IPS-15b (cell line): ENCODE data around the gene C5orf15.

ENCODE experiments used
- H3K27me3 ChIP-seq: one replicate; pipeline ENCODE4 v1.6.1; 2013; ENCODE audit warnings: low read length; ENCODE audit not compliant: control insufficient read depth, insufficient read depth
- H3K36me3 ChIP-seq: one replicate; pipeline ENCODE4 v1.6.1; 2013; ENCODE audit warnings: low read length; ENCODE audit not compliant: control insufficient read depth, insufficient read depth
- H3K4me1 ChIP-seq: one replicate; pipeline ENCODE4 v1.6.1; 2013; ENCODE audit warnings: mild to moderate bottlenecking, low read length; ENCODE audit not compliant: control insufficient read depth, insufficient read depth
- H3K4me3 ChIP-seq: one replicate; pipeline ENCODE4 v1.5.1; 2013; ENCODE audit warnings: low read depth, low read length
- H3K9ac ChIP-seq: one replicate; pipeline ENCODE4 v1.6.1; 2013; ENCODE audit warnings: low read depth, mild to moderate bottlenecking, low read length
- H3K9me3 ChIP-seq: one replicate; pipeline ENCODE4 v1.6.1; 2013; ENCODE audit warnings: mild to moderate bottlenecking, low read length; ENCODE audit not compliant: control insufficient read depth, insufficient read depth

The C5orf15 gene

DNA sequence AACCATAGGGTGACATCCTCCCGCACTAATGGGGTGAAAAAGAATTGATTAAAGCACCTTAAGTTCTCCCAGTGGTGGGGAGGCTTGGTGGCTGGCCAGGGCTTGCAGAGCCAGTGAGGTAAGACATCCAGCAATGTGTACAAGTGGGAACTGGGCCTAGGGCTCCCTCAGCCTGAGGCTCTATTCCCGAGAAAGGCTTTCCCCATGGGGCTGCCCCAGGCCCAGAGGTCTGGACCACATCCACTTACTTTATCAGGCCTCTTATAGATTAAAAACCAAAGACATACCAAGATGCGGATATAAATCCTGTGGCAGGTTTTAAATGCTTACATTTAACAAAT is 35.3 kb downstream of the C5orf15 start:
- Histone ChIP-seq H3K4me1 (no peaks in the 10 kb centered on the region), H3K4me3 (no peak overlapping the region), H3K27me3 (no peaks in the 10 kb centered on the region), H3K9ac (no peak overlapping the region), H3K9me3 (no peaks in the 10 kb centered on the region), H3K36me3 (no peaks in the 10 kb centered on the region)

DNA sequence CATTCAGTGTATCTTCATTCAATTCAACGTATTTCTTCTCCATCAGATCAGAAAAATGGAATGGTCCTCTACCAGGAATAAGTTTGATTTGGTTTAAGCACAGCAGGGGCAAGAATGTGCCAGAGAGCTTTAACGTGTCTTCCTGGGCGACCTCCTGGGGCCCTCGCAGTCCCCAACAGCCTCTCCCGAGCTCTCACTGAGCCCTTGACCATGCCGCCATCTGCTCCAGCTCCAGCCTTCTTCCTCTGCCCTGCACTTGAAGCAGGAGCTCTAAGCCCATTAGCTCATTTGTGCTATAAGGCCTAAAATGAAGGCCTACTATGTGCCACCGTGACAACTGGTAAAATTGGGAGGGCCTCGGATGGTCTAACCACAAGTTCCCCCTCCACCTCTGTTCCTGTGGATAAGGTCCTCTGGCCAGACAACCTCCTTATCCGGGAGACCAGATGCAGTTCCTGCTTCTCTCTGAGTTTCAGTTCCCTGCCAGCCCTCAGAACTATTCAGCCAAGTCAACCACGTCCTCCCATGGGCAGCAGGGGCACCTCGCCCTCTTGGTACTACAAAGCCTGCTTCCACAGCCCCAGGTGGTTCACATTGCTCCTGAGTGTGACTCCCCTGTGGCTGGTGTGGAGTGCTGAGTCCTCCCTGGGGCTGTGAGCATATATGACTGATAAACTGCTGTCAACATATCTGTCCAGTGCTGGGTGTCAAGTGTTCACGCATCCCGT is 35.8 kb downstream of the C5orf15 start:
- Histone ChIP-seq H3K4me3 (no peak overlapping the region), H3K36me3 (no peaks in the 10 kb centered on the region), H3K9me3 (no peaks in the 10 kb centered on the region), H3K27me3 (no peaks in the 10 kb centered on the region), H3K9ac (no peak overlapping the region), H3K4me1 (no peaks in the 10 kb centered on the region)

DNA sequence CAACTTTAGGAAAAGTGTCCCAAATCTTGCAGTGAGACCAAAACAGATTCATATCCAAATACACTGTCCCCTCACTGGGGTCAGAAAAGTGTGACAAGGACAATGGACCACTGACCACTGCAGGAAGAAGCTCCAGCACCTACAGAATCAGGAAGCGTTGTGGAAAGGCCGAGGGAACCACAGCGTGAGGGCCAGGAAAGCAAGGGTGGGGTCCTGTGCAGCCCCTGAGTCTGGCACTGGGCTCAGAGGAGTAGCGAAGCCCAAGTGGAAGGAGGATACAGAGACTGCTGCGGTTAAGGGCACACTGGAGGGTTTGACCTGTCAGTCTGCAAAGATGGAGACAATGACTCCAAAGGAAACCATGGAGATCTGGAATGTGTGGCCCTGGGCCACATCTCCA is 36.9 kb downstream of the C5orf15 start:
- Histone ChIP-seq H3K9me3 (no peaks in the 10 kb centered on the region), H3K36me3 (no peaks in the 10 kb centered on the region), H3K4me1 (no peaks in the 10 kb centered on the region), H3K27me3 (no peaks in the 10 kb centered on the region), H3K4me3 (no peak overlapping the region), H3K9ac (no peak overlapping the region)

DNA sequence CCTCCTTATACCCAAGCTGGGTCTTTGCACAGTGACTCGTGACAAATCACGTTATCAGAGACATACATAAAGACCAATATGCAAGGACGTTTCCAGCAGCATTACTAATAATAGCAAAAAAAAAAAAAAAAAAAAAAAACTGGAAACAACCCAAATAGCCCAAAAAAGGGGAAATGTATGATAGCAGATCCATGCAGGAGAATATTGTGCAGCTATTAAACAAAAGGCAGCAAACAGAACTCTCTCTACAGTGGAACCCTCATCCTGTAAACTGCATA is 37.7 kb downstream of the C5orf15 start:
- H3K27me3 ChIP-seq = no peaks in the 10 kb centered on the region
- H3K4me3 ChIP-seq = no peak overlapping the region
- H3K9ac ChIP-seq = no peak overlapping the region
- no peaks in the 10 kb centered on the region for H3K36me3 ChIP-seq
- H3K4me1 ChIP-seq = no peaks in the 10 kb centered on the region
- H3K9me3 ChIP-seq = no peaks in the 10 kb centered on the region

DNA sequence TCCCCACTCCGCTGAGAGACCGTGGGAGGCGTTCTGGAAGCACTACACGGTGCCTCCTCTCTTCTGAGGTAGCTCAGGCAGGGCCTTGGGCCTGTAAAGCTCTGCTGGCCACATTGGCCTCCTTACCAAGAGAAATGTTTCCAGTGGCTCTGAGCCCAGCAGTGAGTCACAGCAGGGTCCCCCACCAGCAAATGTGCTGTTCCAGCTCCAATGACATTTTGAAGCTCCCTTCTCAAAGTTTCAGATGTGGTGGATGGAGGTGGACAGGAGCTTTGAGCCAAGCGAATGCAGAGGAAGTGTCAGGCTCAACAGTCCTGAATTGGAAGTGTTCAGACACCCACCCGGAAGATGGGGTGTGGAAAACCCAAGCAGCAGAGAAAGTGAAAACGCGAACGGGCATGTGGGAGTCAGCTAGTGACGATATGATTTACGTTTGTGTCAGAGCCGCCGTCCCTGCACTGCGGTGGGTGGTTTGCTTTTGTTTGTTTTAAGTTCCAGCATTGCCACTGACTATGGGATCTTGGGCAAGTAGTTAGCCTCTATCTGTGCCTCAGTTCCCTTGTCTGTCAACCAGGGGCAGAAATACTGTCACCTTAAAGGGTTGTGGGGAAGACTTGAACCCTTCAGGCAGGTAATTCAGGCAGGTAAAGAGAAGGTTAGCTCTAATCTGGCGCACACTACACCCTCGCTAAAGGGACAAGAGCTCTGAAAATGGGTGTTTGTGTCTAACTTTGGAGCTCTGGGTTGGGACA is 38.2 kb downstream of the C5orf15 start:
- H3K36me3 ChIP-seq = no peaks in the 10 kb centered on the region
- H3K9ac ChIP-seq = no peak overlapping the region
- H3K9me3 ChIP-seq = no peaks in the 10 kb centered on the region
- H3K4me1 ChIP-seq = no peaks in the 10 kb centered on the region
- no peak overlapping the region for H3K4me3 ChIP-seq
- H3K27me3 ChIP-seq = no peaks in the 10 kb centered on the region

DNA sequence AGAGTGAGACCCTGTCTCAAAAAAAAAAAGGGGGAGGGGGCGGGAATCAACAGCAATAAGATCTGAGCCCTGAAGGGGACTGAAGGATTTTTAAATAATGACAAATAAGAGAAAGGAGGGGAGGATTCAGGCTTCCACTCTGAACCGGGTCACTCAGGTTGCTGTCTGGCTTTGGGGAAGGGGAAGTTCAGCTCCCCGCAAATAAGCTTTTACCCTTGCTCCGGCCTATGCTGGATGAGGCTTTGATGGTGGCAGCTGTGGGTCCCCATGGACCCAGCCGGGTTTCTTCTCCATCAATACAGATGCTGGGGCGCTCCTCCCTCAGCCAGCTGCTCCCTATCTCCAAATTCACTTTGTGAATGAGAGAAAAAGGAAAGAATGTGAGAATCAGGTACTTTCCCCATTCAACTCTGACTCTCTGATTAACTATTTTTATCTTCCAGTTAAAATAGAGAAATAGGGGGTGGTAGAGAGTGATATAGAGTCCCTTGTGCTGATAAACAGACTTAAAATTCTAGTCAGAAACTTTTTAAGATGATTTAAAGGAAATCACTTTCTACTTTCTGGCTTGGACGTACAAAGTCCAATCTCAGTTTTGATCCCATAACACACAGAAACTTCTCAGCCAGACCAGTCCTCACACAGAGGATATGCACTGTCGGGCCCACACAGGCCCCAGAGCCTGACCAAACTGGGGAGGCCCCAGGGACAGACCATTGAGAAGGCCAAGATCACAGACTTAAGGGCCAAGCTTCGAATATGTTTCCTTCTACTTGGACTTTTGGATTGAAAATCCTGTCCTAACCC is 39.6 kb downstream of the C5orf15 start:
- Histone ChIP-seq H3K4me3 (no peak overlapping the region), H3K4me1 (no peaks in the 10 kb centered on the region), H3K36me3 (no peaks in the 10 kb centered on the region), H3K27me3 (no peaks in the 10 kb centered on the region), H3K9ac (no peak overlapping the region), H3K9me3 (no peaks in the 10 kb centered on the region)

DNA sequence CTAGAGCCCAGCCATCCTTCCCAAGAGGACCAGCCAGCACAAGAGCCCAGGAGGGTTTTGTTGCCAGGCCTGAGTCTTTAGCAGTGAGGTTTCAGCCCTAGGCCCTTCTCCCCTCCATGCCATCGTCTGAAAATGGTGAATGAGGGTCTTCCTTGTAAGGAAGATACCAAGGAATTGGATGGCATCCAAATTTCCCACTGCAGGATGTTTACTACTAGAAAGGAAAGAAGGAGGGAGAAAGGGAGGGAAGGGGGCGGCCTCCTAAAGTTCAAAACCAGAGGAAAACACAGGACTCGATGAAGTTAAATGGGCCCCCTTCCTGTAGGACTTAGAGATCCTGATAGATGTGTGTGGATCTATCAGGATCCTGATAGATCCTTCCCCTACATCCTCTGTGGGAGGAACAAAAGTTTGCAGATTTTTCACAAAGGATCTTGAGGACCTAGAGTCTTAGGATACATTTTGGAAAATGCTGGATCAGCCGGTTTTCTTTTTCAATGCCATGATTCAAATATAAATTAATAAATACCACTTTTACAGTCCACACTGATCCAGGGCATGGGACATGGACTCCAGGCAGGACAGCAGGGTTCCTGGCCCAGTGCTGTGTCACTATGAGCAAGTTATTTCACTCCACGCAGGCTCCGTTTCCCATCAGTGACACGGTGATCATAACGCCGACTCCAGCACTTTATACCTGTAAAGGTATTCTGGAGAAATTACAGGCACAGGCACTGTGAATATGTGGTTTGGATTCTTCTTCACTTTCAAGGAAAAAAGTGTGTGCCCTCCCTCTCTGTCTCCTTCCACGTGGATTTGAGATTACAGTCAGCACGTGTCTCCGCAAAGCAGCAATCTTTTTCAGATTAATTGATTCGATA is 40.9 kb downstream of the C5orf15 start:
- Histone ChIP-seq H3K9me3 (no peaks in the 10 kb centered on the region), H3K4me1 (no peaks in the 10 kb centered on the region), H3K9ac (no peak overlapping the region), H3K36me3 (no peaks in the 10 kb centered on the region), H3K4me3 (no peak overlapping the region), H3K27me3 (no peaks in the 10 kb centered on the region)

DNA sequence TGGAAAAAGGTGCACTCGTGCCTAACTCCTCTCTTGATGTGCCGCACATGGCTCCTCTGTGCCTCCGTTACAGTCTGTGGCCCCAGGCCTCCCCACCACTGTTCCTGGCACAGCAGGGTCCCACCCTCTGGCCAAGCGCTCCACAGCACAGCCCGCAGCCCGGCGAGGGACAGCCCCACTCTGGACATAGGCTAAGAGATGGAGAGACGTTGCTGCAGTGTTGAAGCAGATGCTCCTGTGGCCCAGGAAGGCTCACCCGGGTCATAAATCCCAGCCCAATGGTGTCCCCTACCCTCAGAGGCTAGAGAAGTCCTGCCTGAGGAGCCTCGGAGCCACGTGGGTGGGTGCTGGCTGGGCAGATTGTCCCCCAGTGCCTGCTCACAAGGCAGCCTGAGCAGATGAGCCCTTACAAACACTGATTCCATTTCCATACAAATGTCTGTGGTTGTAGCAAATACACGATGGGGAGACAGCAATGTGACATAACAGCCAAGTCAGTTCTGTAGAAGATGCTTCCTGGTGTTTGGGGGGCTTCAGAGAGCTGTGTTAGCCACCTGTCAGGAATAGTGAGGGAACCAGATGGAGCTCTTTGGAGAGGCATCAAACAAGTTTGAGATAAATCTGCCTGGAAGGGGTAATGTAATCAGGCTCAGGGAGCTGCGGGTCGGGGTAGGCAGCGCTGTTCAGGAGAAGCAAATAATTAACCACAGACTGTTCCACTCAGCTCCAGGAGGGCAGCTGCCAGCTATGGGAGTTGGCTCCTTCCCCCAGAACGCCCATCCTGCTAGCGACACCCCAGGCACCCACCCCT is 41.7 kb downstream of the C5orf15 start:
- Histone ChIP-seq H3K9me3 (no peaks in the 10 kb centered on the region), H3K4me3 (no peak overlapping the region), H3K36me3 (no peaks in the 10 kb centered on the region), H3K27me3 (no peaks in the 10 kb centered on the region), H3K9ac (no peak overlapping the region), H3K4me1 (no peaks in the 10 kb centered on the region)

DNA sequence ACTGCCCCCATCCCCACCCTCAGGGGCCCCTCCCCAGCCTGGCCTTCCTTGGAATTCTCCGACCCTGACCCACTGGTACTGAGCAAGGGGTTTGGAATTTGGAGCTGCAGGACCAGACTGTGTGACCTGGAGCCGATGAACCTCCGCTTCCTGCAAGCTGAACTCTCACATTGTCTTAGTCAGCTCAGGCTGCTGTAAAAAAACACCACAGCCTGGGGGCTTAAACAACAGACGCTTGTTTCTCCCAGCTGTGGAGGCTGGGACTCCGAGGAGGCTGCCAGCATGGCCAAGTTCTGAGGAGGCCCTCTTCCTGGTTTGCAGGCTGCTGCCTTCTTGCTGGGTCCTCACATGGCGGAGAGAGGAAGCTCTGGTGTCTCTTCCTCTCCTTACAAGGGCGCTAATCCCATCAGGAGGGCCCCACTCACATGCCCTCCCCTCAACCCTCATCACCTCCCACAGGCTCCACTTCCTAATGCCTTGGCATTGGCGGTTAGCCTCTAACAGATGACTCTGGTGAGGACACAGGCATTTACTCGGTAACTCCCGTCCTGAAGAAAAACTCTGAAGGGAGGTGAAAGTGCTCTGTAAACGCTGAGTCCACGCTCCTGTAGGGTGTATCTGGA is 42.4 kb downstream of the C5orf15 start:
- no peaks in the 10 kb centered on the region for H3K27me3 ChIP-seq
- H3K36me3 ChIP-seq = no peaks in the 10 kb centered on the region
- no peak overlapping the region for H3K9ac ChIP-seq
- no peak overlapping the region for H3K4me3 ChIP-seq
- no peaks in the 10 kb centered on the region for H3K4me1 ChIP-seq
- H3K9me3 ChIP-seq = no peaks in the 10 kb centered on the region

DNA sequence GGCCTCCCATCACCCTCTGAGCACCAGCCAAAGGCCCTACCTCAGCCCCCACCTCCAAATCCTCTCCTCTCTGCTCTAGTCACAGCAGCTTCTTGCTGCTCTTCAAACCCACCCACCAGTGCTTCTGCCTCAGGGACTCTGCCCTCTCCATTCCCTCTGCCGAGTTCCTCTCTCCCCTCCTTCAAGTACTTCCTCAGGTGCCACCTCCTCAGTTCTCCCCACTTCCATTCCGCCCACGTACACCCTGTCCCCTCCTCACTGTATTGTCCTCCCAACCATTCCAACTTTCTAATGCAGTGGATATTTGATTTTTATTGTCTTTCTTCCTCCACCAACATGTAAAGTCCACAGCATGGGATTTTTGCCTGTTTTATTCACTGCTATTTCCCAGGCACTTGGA is 43.2 kb downstream of the C5orf15 start:
- Histone ChIP-seq H3K4me3 (no peak overlapping the region), H3K36me3 (no peaks in the 10 kb centered on the region), H3K9me3 (no peaks in the 10 kb centered on the region), H3K9ac (no peak overlapping the region), H3K4me1 (no peaks in the 10 kb centered on the region), H3K27me3 (no peaks in the 10 kb centered on the region)
